NCI-H1048 (cell line): Measurements from ENCODE around the gene ZNF768.
"Not testable (repeated sequence)": the region's sequence is repeated elsewhere in the genome, so short reads cannot be mapped to it uniquely, and the experiment has no call there.

Experiments
- DNase-seq: peaks from one replicate; lab custom pipeline; 2025; lab: John Stamatoyannopoulos, UW

ZNF768 gene

GRCh38 chr16:30555315-30556124 lies 29.2 kb upstream of the ZNF768 start:
- no peak for DNase-seq

DNA sequence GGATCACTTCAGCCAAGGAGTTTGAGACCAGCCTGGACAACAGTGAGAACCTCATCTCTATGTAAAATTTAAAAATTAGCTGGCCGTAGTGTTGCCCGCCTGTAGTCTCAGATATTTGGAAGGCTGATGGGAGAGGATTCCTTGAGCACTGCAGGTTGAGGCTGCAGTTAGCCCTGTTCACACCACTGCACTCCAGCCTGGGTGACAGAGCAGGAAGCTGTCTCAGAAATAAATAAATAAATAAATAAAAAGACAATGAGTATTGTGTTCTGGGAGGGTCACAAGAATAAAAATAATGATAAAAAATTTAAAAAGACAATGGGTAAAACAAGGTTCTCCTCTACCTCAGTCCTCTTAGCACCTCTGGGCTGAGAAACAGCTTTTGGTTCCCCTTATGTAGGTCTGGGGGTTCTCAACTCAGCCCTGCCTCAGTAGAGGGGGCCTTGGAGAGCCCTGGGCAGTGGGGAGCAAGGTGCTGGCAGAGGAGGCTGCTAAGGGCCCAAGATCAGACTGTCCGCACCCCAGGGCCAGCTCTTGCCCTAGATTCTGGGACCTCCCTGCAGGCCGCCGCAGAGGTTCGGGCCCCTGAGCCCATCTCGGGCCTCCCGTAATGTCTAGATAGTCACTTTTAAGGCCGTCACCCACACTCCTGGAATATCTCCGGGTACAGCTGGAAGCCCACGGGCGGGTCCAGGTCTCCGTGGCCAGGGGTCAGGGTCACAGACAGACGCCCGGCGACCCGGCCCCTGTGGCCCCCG lies 28.4 kb upstream of the ZNF768 start:
- no peak for DNase-seq

GRCh38 chr16:30553393-30553899 lies 27.1 kb upstream of the ZNF768 start:
- no peak for DNase-seq

DNA sequence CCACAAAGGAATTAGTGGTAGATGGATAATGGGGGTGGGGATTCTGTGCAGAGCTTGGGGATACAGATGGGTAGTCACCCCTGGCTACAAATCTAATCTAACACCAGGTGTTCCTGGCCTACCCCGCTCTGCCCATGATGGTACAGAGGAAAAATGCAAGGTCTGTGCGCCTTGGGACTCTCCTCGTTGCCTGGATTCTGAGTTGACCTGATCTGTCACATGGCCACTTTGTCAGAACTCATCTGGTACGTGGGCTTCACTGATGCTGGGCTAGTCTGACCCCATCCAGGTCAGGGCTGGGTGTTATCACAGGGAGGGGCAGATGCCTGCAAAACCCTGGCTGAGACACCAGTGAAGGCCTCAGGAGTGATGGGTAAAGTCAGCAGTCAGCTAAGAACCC lies 26.6 kb upstream of the ZNF768 start:
- no peak for DNase-seq

GRCh38 chr16:30551781-30552180 lies 25.4 kb upstream of the ZNF768 start:
- no peak for DNase-seq

DNA sequence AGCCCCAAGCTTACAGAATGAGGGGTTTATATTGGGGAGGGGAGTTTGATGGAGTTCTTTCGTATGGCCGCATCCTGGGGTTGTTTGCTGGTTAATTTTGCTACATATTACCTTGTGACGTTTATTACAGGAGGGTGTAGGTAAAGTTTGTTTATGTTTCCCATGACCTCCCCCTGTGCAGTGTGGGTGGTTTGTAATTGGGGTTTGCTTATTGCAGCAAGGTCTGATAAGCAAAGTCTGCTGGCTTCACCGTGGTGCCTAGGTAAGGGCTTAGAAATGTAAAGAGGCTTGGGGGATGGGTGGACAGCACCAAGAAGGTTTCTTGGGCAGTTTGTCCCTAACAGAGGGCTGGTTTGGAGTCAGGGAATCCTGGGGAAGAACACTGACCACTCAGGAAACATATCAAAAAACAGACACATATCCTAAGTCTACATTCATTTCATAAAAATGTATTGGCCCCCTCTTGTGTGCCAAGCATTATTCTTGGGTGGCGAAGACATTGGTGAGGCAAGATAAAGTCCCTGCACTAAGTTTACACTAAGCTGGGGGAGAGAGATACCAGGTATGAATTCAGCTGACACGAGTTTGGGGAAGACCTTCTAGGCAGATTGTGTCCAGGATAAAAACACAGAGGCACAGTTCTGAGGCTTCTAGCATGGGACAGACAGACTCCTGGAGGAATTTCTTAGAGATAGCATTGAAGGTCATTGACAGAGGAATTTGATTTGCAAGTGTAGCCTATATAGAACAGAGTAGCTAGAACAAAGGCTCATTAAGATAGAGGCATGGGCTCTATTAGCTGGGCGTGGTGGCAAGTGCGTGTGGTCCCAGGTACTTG lies 22.3 kb upstream of the ZNF768 start:
- DNase-seq = no peak

DNA sequence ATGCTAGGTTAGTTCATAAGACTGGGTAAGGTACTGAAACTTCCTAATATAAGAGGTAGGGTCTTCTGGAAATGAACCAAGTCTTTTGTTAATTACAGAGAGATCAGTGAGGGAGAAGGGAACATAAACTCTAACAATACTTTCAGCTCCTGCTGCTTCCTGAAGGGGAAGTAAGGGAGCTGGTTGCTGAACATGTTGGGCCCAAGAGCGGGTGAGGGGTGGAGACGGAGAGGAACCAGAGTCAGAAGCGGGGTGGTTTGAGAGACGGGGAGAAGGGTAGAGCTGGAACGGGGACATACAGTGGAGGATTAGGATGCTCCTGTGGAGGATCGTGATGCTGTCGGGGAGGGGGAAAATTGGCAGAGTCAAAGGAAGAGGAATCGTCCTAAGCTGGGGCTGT lies 19.7 kb upstream of the ZNF768 start:
- DNase-seq = no peak

- DNase-seq = no peak
These were observed 16.7 kb upstream of the ZNF768 start for GRCh38 chr16:30543067-30543466.

DNA sequence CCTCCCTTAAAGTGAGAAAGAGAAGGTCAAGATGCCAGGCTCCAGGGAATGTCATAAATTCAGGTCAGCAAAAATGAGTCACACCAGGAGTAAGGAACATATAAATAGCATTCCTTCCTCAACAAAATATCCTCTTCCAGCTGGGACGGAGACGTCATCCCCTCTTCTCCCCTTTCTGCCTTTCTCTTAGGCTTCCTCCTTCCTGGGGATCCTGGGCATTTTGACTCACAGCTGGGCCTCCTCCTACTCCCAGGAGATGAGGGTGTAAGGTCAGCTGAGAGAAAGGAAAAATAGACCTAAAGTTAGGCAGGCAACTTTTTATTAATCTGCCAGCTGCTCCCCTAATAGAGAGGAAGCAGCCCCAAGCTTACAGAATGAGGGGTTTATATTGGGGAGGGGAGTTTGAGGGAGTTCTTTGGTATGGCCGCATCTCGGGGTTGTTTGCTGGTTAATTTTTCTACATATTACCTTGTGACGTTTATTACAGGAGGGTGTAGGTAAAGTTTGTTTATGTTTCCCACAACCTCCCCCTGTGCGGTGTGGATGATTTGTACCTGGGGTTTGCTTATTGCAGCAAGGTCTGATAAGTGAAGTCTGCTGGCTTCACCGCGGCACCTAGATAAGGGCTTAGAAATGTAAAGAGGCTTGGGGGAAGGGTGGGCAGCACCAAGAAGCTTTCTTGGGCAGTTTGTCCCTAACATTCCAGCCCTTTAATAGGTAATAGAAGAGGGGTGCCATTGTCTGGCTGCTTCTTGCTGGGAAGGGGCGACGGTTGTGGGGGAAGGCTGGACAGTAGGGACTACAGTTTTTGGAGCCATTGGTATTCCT lies 15.3 kb upstream of the ZNF768 start:
- DNase-seq = no peak

- not testable (repeated sequence) for DNase-seq
These were observed 14.6 kb upstream of the ZNF768 start for GRCh38 chr16:30540916-30541464.

- DNase-seq = not testable (repeated sequence)
These were observed 13.7 kb upstream of the ZNF768 start for GRCh38 chr16:30539986-30540526.

DNA sequence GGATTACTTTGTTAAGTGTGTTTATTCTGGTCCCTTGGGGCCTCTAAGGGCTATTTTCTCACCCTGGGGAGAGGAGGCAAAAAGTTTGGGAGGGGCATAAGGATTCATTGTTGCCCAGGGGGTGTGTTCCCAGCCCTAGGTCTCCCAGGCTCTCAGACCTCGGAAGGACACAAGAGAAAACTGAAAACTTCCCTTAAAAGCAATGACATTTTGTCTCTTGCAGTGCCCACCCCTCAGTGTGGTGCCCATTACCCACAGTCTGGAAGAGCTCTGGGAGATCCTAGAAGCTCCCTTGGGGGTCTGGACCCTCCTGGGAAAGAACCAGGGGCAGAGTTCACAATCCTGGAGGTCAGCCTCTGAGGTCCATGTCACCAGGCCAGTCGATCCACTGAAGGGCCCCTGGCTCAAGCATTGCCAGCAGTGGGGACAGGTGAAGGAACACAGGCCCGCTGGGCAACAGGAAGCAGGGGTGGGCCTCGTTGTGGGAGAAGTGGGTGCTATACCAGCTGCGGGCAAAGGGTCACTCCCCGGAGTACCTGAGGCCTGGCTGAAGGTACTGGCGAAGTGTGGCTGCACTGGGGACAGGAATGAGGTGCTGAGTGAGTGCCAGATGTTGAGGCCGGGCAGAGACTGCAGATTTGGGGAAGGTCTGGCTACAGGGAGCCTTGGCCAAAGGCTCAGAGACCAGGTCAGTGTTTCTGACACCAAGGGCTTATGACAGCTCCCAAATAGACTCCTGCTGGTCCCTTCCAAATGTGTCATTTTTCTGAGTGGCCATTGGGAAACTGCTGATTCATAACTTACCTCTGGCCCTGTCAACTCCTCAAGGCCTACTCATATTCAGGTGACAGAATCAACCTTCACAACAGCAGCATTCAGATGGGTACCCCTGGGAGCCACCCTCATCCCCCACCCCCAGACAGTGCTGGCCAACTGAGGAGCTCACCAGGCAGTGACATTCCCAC lies 12.9 kb upstream of the ZNF768 start:
- no peak for DNase-seq

DNA sequence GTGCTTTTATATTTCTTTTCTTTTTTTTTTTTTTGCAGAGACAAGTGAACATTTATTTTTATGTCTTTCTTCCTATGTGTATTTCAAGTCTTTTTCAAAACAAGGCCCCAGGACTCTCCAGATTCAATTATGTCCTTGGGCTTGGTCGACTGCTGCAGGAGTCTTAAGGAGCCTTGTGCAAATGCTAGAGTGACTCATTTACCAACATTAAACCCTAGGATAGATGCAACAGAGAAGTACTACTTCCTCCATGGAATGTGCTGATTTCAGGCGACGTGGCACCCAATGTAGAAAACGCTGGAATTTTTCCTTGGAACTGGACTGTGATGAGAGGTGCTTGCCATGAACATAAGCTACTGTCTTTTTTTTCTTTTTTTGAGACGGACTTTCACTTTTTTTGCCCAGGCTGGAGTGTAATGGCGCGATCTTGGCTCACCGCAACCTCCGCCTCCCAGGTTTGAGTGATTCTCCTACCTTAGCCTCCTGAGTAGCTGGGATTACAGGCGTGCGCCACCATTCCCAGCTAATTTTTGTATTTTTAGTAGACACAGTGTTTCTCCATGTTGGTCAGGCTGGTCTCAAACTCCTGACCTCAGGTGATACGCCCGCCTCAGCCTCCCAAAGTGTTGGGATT lies 10.1 kb upstream of the ZNF768 start:
- DNase-seq = not testable (repeated sequence)

- DNase-seq = no peak
These were observed 9.4 kb upstream of the ZNF768 start for GRCh38 chr16:30535777-30536190.

GRCh38 chr16:30535106-30535776 lies 8.9 kb upstream of the ZNF768 start:
- DNase-seq = no peak

- peak; percentile 63 for DNase-seq
These were observed 8.2 kb upstream of the ZNF768 start, which contains the start of gene ZNF747 for GRCh38 chr16:30534368-30535105. Gene ZNF747 (minus strand): TSS chr16:30534858. CDS start chr16:30534679, 179 bp downstream.

DNA sequence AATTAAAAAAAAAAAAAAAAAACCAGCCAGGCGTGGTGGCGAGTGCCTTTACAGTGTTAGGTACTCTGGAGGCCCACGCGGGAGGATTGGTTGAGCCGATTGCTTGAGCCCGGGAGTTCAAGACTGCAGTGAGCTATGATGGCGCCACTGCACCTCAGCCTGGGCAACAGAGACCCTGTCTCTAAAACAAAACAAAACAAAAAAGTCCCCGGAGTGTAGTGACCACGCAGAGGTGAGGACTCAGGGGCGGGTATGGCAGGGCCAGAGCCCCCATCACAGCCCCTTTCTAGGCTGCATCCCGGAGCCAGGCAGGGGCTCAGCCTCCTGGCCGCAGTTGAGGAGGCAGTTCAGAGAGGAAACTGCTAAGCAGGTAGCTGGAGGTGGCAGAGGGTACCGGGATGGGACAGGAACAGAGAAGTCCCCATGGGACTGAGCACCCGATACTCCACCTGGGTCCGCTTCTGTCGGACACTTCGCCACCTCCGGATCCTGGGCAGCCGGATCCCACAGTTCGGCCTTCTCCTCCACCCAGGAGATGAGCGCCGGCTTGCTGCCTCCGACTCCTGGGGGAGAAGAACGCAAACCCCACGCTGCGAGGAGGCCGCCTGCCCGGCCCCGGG lies 7.5 kb upstream of the ZNF768 start:
- no peak for DNase-seq
